Measurements from ENCODE around the gene PTPRN. TPM values are rescaled to one million over a fixed set of nuclear protein-coding genes. Genes with fewer than 3 reads are reported as not detected.

Gene PTPRN
- total and polyA plus RNA-seq, 2 of the 8 experiments (the other 6 are each of a cell fraction or from before 2014, with no cell fraction given) = 5.4 to 8.2 TPM

- TF ChIP-seq, protein P1, sequence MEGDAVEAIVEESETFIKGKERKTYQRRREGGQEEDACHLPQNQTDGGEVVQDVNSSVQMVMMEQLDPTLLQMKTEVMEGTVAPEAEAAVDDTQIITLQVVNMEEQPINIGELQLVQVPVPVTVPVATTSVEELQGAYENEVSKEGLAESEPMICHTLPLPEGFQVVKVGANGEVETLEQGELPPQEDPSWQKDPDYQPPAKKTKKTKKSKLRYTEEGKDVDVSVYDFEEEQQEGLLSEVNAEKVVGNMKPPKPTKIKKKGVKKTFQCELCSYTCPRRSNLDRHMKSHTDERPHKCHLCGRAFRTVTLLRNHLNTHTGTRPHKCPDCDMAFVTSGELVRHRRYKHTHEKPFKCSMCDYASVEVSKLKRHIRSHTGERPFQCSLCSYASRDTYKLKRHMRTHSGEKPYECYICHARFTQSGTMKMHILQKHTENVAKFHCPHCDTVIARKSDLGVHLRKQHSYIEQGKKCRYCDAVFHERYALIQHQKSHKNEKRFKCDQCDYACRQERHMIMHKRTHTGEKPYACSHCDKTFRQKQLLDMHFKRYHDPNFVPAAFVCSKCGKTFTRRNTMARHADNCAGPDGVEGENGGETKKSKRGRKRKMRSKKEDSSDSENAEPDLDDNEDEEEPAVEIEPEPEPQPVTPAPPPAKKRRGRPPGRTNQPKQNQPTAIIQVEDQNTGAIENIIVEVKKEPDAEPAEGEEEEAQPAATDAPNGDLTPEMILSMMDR (IDR thresholded peaks at IDR 0.05; ENCODE audit: control extremely low read depth in 1 of 3, insufficient read depth in 1 of 3, low read depth in 1 of 3, low read length in 3 of 3) = no peak
- TF ChIP-seq, protein P2, sequence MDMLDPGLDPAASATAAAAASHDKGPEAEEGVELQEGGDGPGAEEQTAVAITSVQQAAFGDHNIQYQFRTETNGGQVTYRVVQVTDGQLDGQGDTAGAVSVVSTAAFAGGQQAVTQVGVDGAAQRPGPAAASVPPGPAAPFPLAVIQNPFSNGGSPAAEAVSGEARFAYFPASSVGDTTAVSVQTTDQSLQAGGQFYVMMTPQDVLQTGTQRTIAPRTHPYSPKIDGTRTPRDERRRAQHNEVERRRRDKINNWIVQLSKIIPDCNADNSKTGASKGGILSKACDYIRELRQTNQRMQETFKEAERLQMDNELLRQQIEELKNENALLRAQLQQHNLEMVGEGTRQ (IDR thresholded peaks at IDR 0.05; ENCODE audit: low read length) = no peak
- TF ChIP-seq ASH2L (IDR thresholded peaks at IDR 0.05; ENCODE audit: low read length) = no peak
- TF ChIP-seq HDAC6 (IDR thresholded peaks at IDR 0.05; ENCODE audit: low read depth, low read length) = no peak
- no peak for TF ChIP-seq POLR2A (IDR thresholded peaks at IDR 0.05; ENCODE audit: control extremely low read depth in 1 of 2, low read depth in 2 of 2, low read length in 2 of 2)
- no peak for TF ChIP-seq SUZ12 (IDR thresholded peaks at IDR 0.05; ENCODE audit: low read length)
Measured at GRCh38 chr2:219304223-219304622, 5.0 kb downstream of the PTPRN start (continued).
